Endothelial cell of umbilical vein (primary cell): ENCODE results near the gene KCNRG. TPM values are rescaled to one million over a fixed set of nuclear protein-coding genes. Genes with fewer than 3 reads are reported as not detected.

Experiments
- BruUV-seq: library from RNA; stranded (reverse); fragments of 400-500 nt; replicated peaks from 2 replicates; lab custom pipeline; 2021; lab: Mats Ljungman, UMichigan
- CTCF ChIA-PET: fragments of 300-600, 350-600 bp; sonication (Branson Sonifier 250); formaldehyde crosslinking; loops from one replicate; lab custom pipeline; 2021; ENCODE audit warnings: antibody characterized with exemption, inconsistent platforms; lab: Charles Lee
- POLR2A ChIA-PET: fragments of 300-600, 350-600 bp; sonication (Branson Sonifier 250); formaldehyde crosslinking; loops from one replicate; lab custom pipeline; 2021; ENCODE audit warnings: antibody characterized with exemption, inconsistent platforms; lab: Charles Lee
- DNase-seq: peaks from one replicate; pipeline ENCODE4 v3.0.0-alpha.2; 2011; ENCODE audit warnings: low read depth, low spot score
- FAIRE-seq: peaks from 2 replicates; lab custom pipeline; 2011; peaks lifted over from hg19 to GRCh38; lab: Jason Lieb, UNC
- H2AFZ ChIP-seq: 2 replicates; pipeline ENCODE4 v1.6.0; 2012; ENCODE audit warnings: low read depth, low read length, control low read depth, inconsistent platforms
- H3K27ac ChIP-seq: 2 replicates; pipeline ENCODE4 v1.5.1; 2011; ENCODE audit warnings: low read depth, mild to moderate bottlenecking, control low read depth, low read length, moderate library complexity; ENCODE audit not compliant: insufficient read depth
- H3K27me3 ChIP-seq, 2 experiments: 2 replicates each; pipeline versions ENCODE4 v1.6.0 to v1.6.1; 2011; ENCODE audit warnings: low read length in 2 of 2, mixed read lengths in 1 of 2; ENCODE audit not compliant: control insufficient read depth in 2 of 2, insufficient read depth in 2 of 2
- H3K36me3 ChIP-seq, 2 experiments: 2 replicates in 1 of 2; 3 replicates in 1 of 2; pipeline ENCODE4 v1.5.1; 2011; ENCODE audit warnings: low read length in 2 of 2, mild to moderate bottlenecking in 1 of 2, moderate library complexity in 1 of 2; ENCODE audit not compliant: control insufficient read depth in 2 of 2, insufficient read depth in 2 of 2; ENCODE audit errors: extremely low read depth in 1 of 2
- H3K4me1 ChIP-seq: 3 replicates; pipeline ENCODE4 v1.5.1; 2011; ENCODE audit warnings: mild to moderate bottlenecking, low read length; ENCODE audit not compliant: control insufficient read depth, insufficient read depth; ENCODE audit errors: extremely low read depth
- H3K4me2 ChIP-seq: 2 replicates; pipeline ENCODE4 v1.6.1; 2011; ENCODE audit warnings: low read length, control low read depth, mixed read lengths; ENCODE audit not compliant: insufficient read depth
- H3K4me3 ChIP-seq, 3 experiments: fragments of 200-600 bp in 1 of 3; sonication (generic), shearing (Covaris generic) in 1 of 3; replicated peaks in 1 of 3; 2 replicates each; pipeline ENCODE4 v1.5.1; 2011 to 2016; ENCODE audit warnings: control low read depth in 3 of 3, low read length in 3 of 3, mild to moderate bottlenecking in 2 of 3, inconsistent platforms in 1 of 3, low read depth in 1 of 3, moderate library complexity in 1 of 3; ENCODE audit not compliant: insufficient read depth in 1 of 3
- H3K79me2 ChIP-seq: 2 replicates; pipeline ENCODE4 v1.6.0; 2012; ENCODE audit warnings: low read length, inconsistent platforms; ENCODE audit not compliant: control insufficient read depth, insufficient read depth
- H3K9ac ChIP-seq: replicated peaks from 2 replicates; pipeline ENCODE3; 2011; ENCODE audit warnings: low read length, control low read depth; ENCODE audit not compliant: insufficient read depth; ENCODE audit errors: extremely low read depth
- H3K9me1 ChIP-seq: replicated peaks from 3 replicates; pipeline ENCODE4 v1.6.0; 2011; ENCODE audit warnings: mild to moderate bottlenecking, low read length; ENCODE audit not compliant: control insufficient read depth, insufficient read depth; ENCODE audit errors: extremely low read depth
- H3K9me3 ChIP-seq: replicated peaks from 2 replicates; pipeline ENCODE4 v1.5.1; 2012; ENCODE audit warnings: low read length, inconsistent platforms; ENCODE audit not compliant: control insufficient read depth, insufficient read depth
- H4K20me1 ChIP-seq: replicated peaks from 2 replicates; pipeline ENCODE3; 2011; ENCODE audit warnings: mild to moderate bottlenecking, low read length; ENCODE audit not compliant: control insufficient read depth, insufficient read depth; ENCODE audit errors: extremely low read depth
- CTCF ChIP-seq, 2 donors: IDR thresholded peaks; 1 replicate in 1 of 2; 2 replicates in 1 of 2; pipeline ENCODE4 v1.5.1; 2011; ENCODE audit warnings: low read length in 2 of 2, mild to moderate bottlenecking in 2 of 2, moderate library complexity in 2 of 2, control low read depth in 1 of 2, inconsistent platforms in 1 of 2, low read depth in 1 of 2; ENCODE audit not compliant: insufficient read depth in 1 of 2; ENCODE audit errors: extremely low read depth in 1 of 2
- FOS ChIP-seq: IDR thresholded peaks from 2 replicates; pipeline ENCODE4 v1.6.1; 2011; ENCODE audit warnings: mild to moderate bottlenecking, low read length, moderate library complexity, borderline replicate concordance; ENCODE audit not compliant: insufficient read depth
- GATA2 ChIP-seq: IDR thresholded peaks from 2 replicates; pipeline ENCODE4 v1.7.0; 2011; ENCODE audit warnings: low read depth, mild to moderate bottlenecking, moderate library complexity, mixed read lengths, low read length; ENCODE audit not compliant: insufficient read length, insufficient read depth
- MAX ChIP-seq: IDR thresholded peaks from 2 replicates; pipeline ENCODE4 v1.6.1; 2011; ENCODE audit not compliant: insufficient read depth, insufficient read length
- MYC ChIP-seq: IDR thresholded peaks from one replicate; pipeline ENCODE4 v1.6.1; 2011; ENCODE audit warnings: mild to moderate bottlenecking, low read depth, low read length
- dilution Hi-C: fragments of 300-500 bp; cut with MboI; formaldehyde crosslinking; loops from one replicate; pipeline ENCODE4 v1.15.0; 2019; ENCODE audit warnings: low sequenced_read_pairs; ENCODE audit not compliant: extremely low pct_ligation_motif_present
- intact Hi-C: fragments of 100-400 bp; cut with micrococcal nuclease; formaldehyde crosslinking; loops from one replicate; pipeline ENCODE4 v1.10.0; 2022
- polyA plus RNA-seq, 4 experiments: library from polyadenylated mRNA; depleted of rRNA in 3 of 4; stranded (reverse) in 3 of 4; unstranded in 1 of 4; fragments of >200 nt; gene quantifications; 2 replicates each; pipeline versions ENCODE4 v1.2.1 to v1.2.3, GENCODE V29; 2011 to 2012; ENCODE audit warnings: missing spikeins in 1 of 4
- total RNA-seq: library from RNA; stranded (reverse); gene quantifications from 2 replicates; pipeline ENCODE4 v1.2.3, GENCODE V29; 2021

Gene KCNRG
- total and polyA plus RNA-seq, 2 donors (not counting 3 experiments of a cell fraction or from before 2014, with no cell fraction given): 0.86 to 1.3 TPM

GRCh38 chr13:50068508-50068907, 53.3 kb downstream of the KCNRG start:
- dilution Hi-C loops (no loop called here), intact Hi-C loops (no loop called here)
- POLR2A ChIA-PET: interaction anchor here (1.8 kb wide), 1 partner anchor 71 kb away, joined by 6 read pairs; the partner anchor contains the start of gene TRIM13
- Histone ChIP-seq H3K9me1 (peaks cover 4% of the 10 kb centered on the region), H3K27me3 (no peaks in the 10 kb centered on the region), H3K36me3 (peaks cover 3 to 17% of the 10 kb centered on the region in 2 experiments), H3K27ac (no peak overlapping the region), H3K9me3 (no peaks in the 10 kb centered on the region), H2AFZ (no peak overlapping the region), H3K4me2 (no peak overlapping the region), H4K20me1 (no peaks in the 10 kb centered on the region), H3K4me1 (peaks cover 5% of the 10 kb centered on the region), H3K79me2 (peaks cover 92% of the 10 kb centered on the region), H3K9ac (no peak overlapping the region), H3K4me3 (no peak overlapping the region)
- BruUV-seq: no TSS peak
- CTCF ChIA-PET: interaction anchor here (2.1 to 4.9 kb wide), 3 partner anchors 9 to 71 kb away, joined by 4 to 31 read pairs (median 22); partner anchors contain the start of gene TRIM13
- FAIRE-seq (no peak), DNase-seq (no peak)
- no peak for TF ChIP-seq MAX
- TF ChIP-seq CTCF (IDR thresholded peaks at IDR 0.05; ENCODE audit: extremely low read depth in 1 of 2, insufficient read depth in 1 of 2, low read depth in 1 of 2, low read length in 2 of 2): no peak
- no peak for TF ChIP-seq MYC

GRCh38 chr13:50069261-50069660, 54.0 kb downstream of the KCNRG start:
- H3K27ac ChIP-seq: no peak overlapping the region

More at GRCh38 chr13:50069261-50069660, 54.0 kb downstream of the KCNRG start:
- intact Hi-C loops: no loop called here
- CTCF ChIA-PET: interaction anchor here (1.0 to 4.9 kb wide), 4 partner anchors 10 to 93 kb away, joined by 4 to 31 read pairs (median 13); partner anchors contain the start of gene TRIM13
- no peak for DNase-seq
- FAIRE-seq: no peak
- Histone ChIP-seq H3K36me3 (peaks cover 3 to 17% of the 10 kb centered on the region in 2 experiments), H2AFZ (no peak overlapping the region), H3K4me3 (no peak overlapping the region), H3K27me3 (no peaks in the 10 kb centered on the region), H3K4me2 (no peak overlapping the region), H3K9me1 (peaks cover 4% of the 10 kb centered on the region), H3K79me2 (peaks cover 93% of the 10 kb centered on the region), H3K9ac (no peak overlapping the region), H3K4me1 (peaks cover 11% of the 10 kb centered on the region), H4K20me1 (no peaks in the 10 kb centered on the region), H3K9me3 (no peaks in the 10 kb centered on the region)
- TF ChIP-seq FOS: no peak
- no peak for TF ChIP-seq CTCF (IDR thresholded peaks at IDR 0.05; ENCODE audit: extremely low read depth in 1 of 2, insufficient read depth in 1 of 2, low read depth in 1 of 2, low read length in 2 of 2)
- TF ChIP-seq GATA2: no peak
- no TSS peak for BruUV-seq
- dilution Hi-C loops: no loop called here
- POLR2A ChIA-PET: interaction anchor here (0.9 to 1.8 kb wide), 2 partner anchors 10 to 72 kb away, joined by 3 to 6 read pairs; partner anchors contain the start of gene TRIM13
